ENCODE results near the gene THYN1. TPM values are rescaled to one million over a fixed set of nuclear protein-coding genes. Genes with fewer than 3 reads are reported as not detected.
A peak's percentile ranks its signal among the peaks of the same experiment; 100 is the strongest.

Gene THYN1
- total and polyA plus RNA-seq, 2 of the 13 experiments (the other 11 are each of a cell fraction or from before 2014, with no cell fraction given) = 36.1 to 87.6 TPM

DNA sequence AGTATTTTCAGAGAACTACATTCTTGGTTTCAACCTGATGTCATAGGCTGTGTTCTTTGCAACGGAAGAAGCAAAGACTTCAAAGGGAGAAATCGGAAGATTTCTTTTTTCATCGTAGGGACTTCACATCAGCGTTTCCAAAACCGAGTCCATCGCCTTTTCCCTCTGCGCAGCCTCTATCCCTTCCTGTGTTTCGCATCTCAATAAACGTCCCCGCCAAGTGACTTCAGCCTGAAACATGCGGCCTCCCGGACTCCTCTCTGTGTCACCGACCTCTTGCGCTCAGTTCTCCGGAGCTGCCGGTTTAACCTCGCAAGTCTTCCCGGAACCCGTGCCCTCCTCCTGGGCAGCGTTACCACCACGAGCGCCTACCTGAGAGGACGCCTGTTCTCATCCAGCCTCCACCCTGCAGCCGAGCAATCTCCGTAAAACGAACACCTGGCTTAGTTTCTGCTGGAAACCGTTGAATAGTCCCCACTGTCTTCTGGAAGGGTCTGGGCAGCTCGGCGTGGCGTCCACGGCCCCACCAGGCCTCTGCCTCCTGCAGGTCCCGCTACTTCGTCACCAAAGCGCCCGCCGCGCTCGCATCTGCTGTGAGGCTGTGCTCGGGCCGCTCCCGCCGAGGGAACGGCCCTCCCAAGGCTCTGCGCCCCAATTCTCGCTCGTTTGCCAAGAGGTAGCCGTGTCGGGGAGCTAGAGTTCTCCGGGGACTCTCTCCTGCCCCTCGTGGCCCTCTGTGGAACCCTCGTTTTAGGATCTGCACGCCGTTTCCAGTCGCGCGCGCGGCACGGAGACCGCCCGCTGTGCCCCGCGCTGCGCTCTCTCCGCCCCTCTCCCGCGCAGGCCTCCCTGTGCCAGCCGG, 22.6 kb upstream of the THYN1 start, which contains the start of gene GLB1L3:
Gene GLB1L3 (plus strand): TSS at position 846 of the 862 bp plus-strand sequence. CDS start 362 bp downstream, outside the sequence.
- FAIRE-seq (no peak), ATAC-seq (peak; percentile 59), DNase-seq (ENCODE audit: low spot score) (no peak)
- no peaks in the 10 kb centered on the region for H4K20me1 ChIP-seq (ENCODE audit: insufficient read depth, low read length)
- no peaks in the 10 kb centered on the region for H3K79me2 ChIP-seq (ENCODE audit: insufficient read depth, low read length)
- ChIA-PET CTCF (ENCODE audit: low intra/inter-chr PET ratio, low total read pairs) (no interaction called here), POLR2A (no interaction called here)
- no peaks in the 10 kb centered on the region for H3K9me3 ChIP-seq (ENCODE audit: low read length)
- no peak within 1 kb of the TSS for H3K27ac ChIP-seq (ENCODE audit: extremely low read length, insufficient read depth, low read length)
- H3K36me3 ChIP-seq (replicated peaks in 1 of 2; ENCODE audit: control insufficient read depth in 1 of 2, insufficient read depth in 2 of 2, low read length in 2 of 2) = no peaks in the 10 kb centered on the region
- H2AFZ ChIP-seq (ENCODE audit: low read length) = no peak within 1 kb of the TSS
- intact Hi-C loops (cut with micrococcal nuclease; ENCODE audit: unreplicated experiment) = no loop called here
- no TSS peak for BruUV-seq (replicated peaks)
- peak within 1 kb of the TSS in 2 of 3 experiments; percentile 13 to 19; a peak in 1 of 6 replicates for H3K4me3 ChIP-seq (replicated peaks in 1 of 3; ENCODE audit: insufficient read depth in 1 of 3, low read depth in 2 of 3, low read length in 3 of 3)
- H3K4me1 ChIP-seq (ENCODE audit: insufficient read depth, low read length) = peaks cover 20% of the 10 kb centered on the region
- H3K9ac ChIP-seq (ENCODE audit: insufficient read depth, low read depth, low read length) = no peak within 1 kb of the TSS
- peak within 1 kb of the TSS; percentile 46 for H3K4me2 ChIP-seq (ENCODE audit: low read depth, low read length)
- WGBS (ENCODE audit: low lambda C conversion rate) = 21% methylated on average over 38 of the region's 68 CpGs
- in situ Hi-C loops (cut with HindIII; ENCODE audit: extremely low pct_ligation_motif_present, low pct_unique_long_range_greater_than_20kb) = no loop called here
- H3K27me3 ChIP-seq (ENCODE audit: control insufficient read depth in 1 of 2, insufficient read depth in 2 of 2, low read length in 2 of 2) = peaks cover 6 to 63% of the 10 kb centered on the region in 2 experiments
- no peak for TF ChIP-seq PAF1 (CRISPR knock-in tag; IDR thresholded peaks at IDR 0.05)
- TF ChIP-seq ERF (CRISPR knock-in tag; IDR thresholded peaks at IDR 0.05) = no peak
- no peak for TF ChIP-seq JDP2 (CRISPR knock-in tag; IDR thresholded peaks at IDR 0.05; ENCODE audit: borderline replicate concordance)
- peak; percentile 67 for TF ChIP-seq ZFP36 (IDR thresholded peaks at IDR 0.05; ENCODE audit: borderline replicate concordance, low read depth, low read length, partially characterized antibody)
- peak; percentile 96; the same call in 1 of the 2 replicates for TF ChIP-seq ZNF800 (CRISPR knock-in tag; IDR thresholded peaks at IDR 0.05)
- no peak for TF ChIP-seq GLI4 (CRISPR knock-in tag; IDR thresholded peaks at IDR 0.05; ENCODE audit: borderline replicate concordance)
- TF ChIP-seq ZNF224 (CRISPR knock-in tag; IDR thresholded peaks at IDR 0.05) = no peak
- TF ChIP-seq DMTF1 (CRISPR knock-in tag; IDR thresholded peaks at IDR 0.05) = no peak
- no peak for TF ChIP-seq KAT7 (CRISPR knock-in tag; IDR thresholded peaks at IDR 0.05; ENCODE audit: borderline replicate concordance)
- TF ChIP-seq EZH2 (conservative IDR thresholded peaks at IDR 0.05; ENCODE audit: low read depth, low read length) = peak; percentile 79
- TF ChIP-seq ZNF253 (CRISPR knock-in tag; IDR thresholded peaks at IDR 0.05; ENCODE audit: borderline replicate concordance) = no peak
- no peak for TF ChIP-seq ZNF782 (CRISPR knock-in tag; IDR thresholded peaks at IDR 0.05; ENCODE audit: borderline replicate concordance)
- TF ChIP-seq ZNF710 (CRISPR knock-in tag; IDR thresholded peaks at IDR 0.05; ENCODE audit: borderline replicate concordance) = no peak
- TF ChIP-seq RNF2 (conservative IDR thresholded peaks at IDR 0.05; ENCODE audit: low read depth) = peak; percentile 81
- TF ChIP-seq ZNF766 (CRISPR knock-in tag; IDR thresholded peaks at IDR 0.05; ENCODE audit: borderline replicate concordance) = no peak
- no peak for TF ChIP-seq ZUFSP (CRISPR knock-in tag; IDR thresholded peaks at IDR 0.05; ENCODE audit: borderline replicate concordance)
